GM23338 (cell line): ENCODE results near the gene RALY. TPM values are rescaled to one million over a fixed set of nuclear protein-coding genes. Genes with fewer than 3 reads are reported as not detected.
"Not testable (repeated sequence)": the region's sequence is repeated elsewhere in the genome, so short reads cannot be mapped to it uniquely, and the experiment has no call there.

Source experiments
- ATAC-seq: fragments of 200-7000 bp; cut with Tn5 transposase; 3 replicates; pipeline ENCODE4 v1.9.1; 2020
- DNase-seq: peaks from one replicate; pipeline ENCODE4 v3.0.0-alpha.2; 2015; ENCODE audit warnings: low spot score
- H2AFZ ChIP-seq: fragments of 200-600 bp; sonication (generic); 2 replicates; pipeline ENCODE4 v1.8.0; 2016; ENCODE audit warnings: antibody characterized with exemption, mild to moderate bottlenecking, moderate library complexity
- H3F3A ChIP-seq: fragments of 200-600 bp; sonication (generic); replicated peaks from 2 replicates; pipeline ENCODE4 v1.8.0; 2017; ENCODE audit warnings: antibody characterized with exemption, mixed run types, low read depth
- H3K27ac ChIP-seq: fragments of 200-600 bp; sonication (generic); 2 replicates; pipeline ENCODE4 v1.6.1; 2016; ENCODE audit warnings: low read depth
- H3K27me3 ChIP-seq: fragments of 200-600 bp; sonication (generic); 2 replicates; pipeline ENCODE4 v1.8.0; 2016; ENCODE audit warnings: mild to moderate bottlenecking, mixed run types, moderate library complexity; ENCODE audit not compliant: insufficient read depth
- H3K36me3 ChIP-seq: fragments of 200-600 bp; sonication (generic); 2 replicates; pipeline ENCODE4 v1.8.0; 2016; ENCODE audit warnings: mild to moderate bottlenecking; ENCODE audit not compliant: insufficient read depth
- H3K4me1 ChIP-seq: fragments of 200-600 bp; sonication (generic); 2 replicates; pipeline ENCODE4 v1.8.0; 2016; ENCODE audit warnings: mild to moderate bottlenecking, moderate library complexity; ENCODE audit not compliant: insufficient read depth
- H3K4me2 ChIP-seq: fragments of 200-600 bp; sonication (generic); 2 replicates; pipeline ENCODE4 v1.7.1; 2017; ENCODE audit warnings: mixed run types
- H3K4me3 ChIP-seq: fragments of 200-600 bp; sonication (generic); 2 replicates; pipeline ENCODE4 v1.6.1; 2016; ENCODE audit warnings: mixed run types
- H3K79me2 ChIP-seq: fragments of 200-600 bp; sonication (generic); replicated peaks from 2 replicates; pipeline ENCODE4 v1.8.0; 2017; ENCODE audit warnings: mild to moderate bottlenecking; ENCODE audit not compliant: insufficient read depth
- H3K9me2 ChIP-seq: fragments of 200-600 bp; sonication (generic); 2 replicates; pipeline ENCODE4 v1.8.0; 2017; ENCODE audit not compliant: insufficient read depth
- H4K20me1 ChIP-seq: fragments of 200-600 bp; sonication (generic); replicated peaks from 2 replicates; pipeline ENCODE4 v1.8.0; 2017; ENCODE audit warnings: mild to moderate bottlenecking; ENCODE audit not compliant: insufficient read depth
- H3K27ac Mint-ChIP-seq: 2 replicates; pipeline ENCODE4 v1.8.0; 2020; ENCODE audit warnings: inconsistent platforms, mild to moderate bottlenecking, moderate library complexity, mixed read lengths
- H3K27me3 Mint-ChIP-seq: 3 replicates; pipeline ENCODE4 v1.8.0; 2022; ENCODE audit warnings: low read depth, mild to moderate bottlenecking, moderate library complexity, mixed read lengths, inconsistent platforms; ENCODE audit not compliant: insufficient read depth, poor library complexity
- H3K36me3 Mint-ChIP-seq: 3 replicates; pipeline ENCODE4 v1.8.0; 2021; ENCODE audit warnings: low read depth, mild to moderate bottlenecking, inconsistent platforms, moderate library complexity, mixed read lengths
- H3K4me1 Mint-ChIP-seq: 3 replicates; pipeline ENCODE4 v1.8.0; 2020; ENCODE audit warnings: mild to moderate bottlenecking, inconsistent platforms, mixed read lengths
- H3K4me3 Mint-ChIP-seq: 3 replicates; pipeline ENCODE4 v1.8.0; 2021; ENCODE audit warnings: moderate library complexity, mild to moderate bottlenecking, inconsistent platforms, mixed read lengths
- H3K9me3 Mint-ChIP-seq: 3 replicates; pipeline ENCODE4 v1.8.0; 2020; ENCODE audit warnings: moderate library complexity, mild to moderate bottlenecking, inconsistent platforms, mixed read lengths
- CREB1 ChIP-seq: fragments of 250-450 bp; sonication (Bioruptor Pico); IDR thresholded peaks from 2 replicates; pipeline ENCODE4 v1.5.0; 2020; ENCODE audit warnings: low read depth, mild to moderate bottlenecking, moderate library complexity
- EZH2 ChIP-seq: fragments of 200-600 bp; sonication (generic); IDR thresholded peaks from one replicate; pipeline ENCODE4 v1.8.0; 2017; ENCODE audit warnings: antibody characterized with exemption, mild to moderate bottlenecking, low read depth; ENCODE audit not compliant: unreplicated experiment
- EZH2phosphoT487 ChIP-seq: fragments of 200-600 bp; sonication (generic); IDR thresholded peaks from one replicate; pipeline ENCODE4 v1.8.1; 2018; ENCODE audit warnings: antibody characterized with exemption; ENCODE audit not compliant: unreplicated experiment
- POLR2AphosphoS5 ChIP-seq: IDR thresholded peaks from 2 replicates; pipeline ENCODE4 v1.6.1; 2016; ENCODE audit warnings: antibody characterized with exemption, low read depth
- STAT1 ChIP-seq: IDR thresholded peaks from one replicate; pipeline ENCODE4 v1.6.1; 2016; ENCODE audit warnings: antibody characterized with exemption; ENCODE audit not compliant: unreplicated experiment
- ZNF114 ChIP-seq: fragments of 250-450 bp; sonication (Bioruptor Pico); IDR thresholded peaks from 2 replicates; pipeline ENCODE4 v1.5.0; 2020; ENCODE audit warnings: mild to moderate bottlenecking, moderate library complexity
- ZNF331 ChIP-seq: fragments of 250-450 bp; sonication (Bioruptor Pico); IDR thresholded peaks from 2 replicates; pipeline ENCODE4 v1.5.0; 2020; ENCODE audit warnings: low read depth, mild to moderate bottlenecking, moderate library complexity
- polyA plus RNA-seq: library from polyadenylated mRNA; unstranded; fragments of >200 nt; fragmentation: Nextera tagmentation; extraction: Ambion mirVana; gene quantifications from 2 replicates; pipeline ENCODE4 v1.2.1, GENCODE V29; 2016
- total RNA-seq: library from RNA; depleted of rRNA; stranded (reverse); fragments of >200 nt; shearing (Covaris generic); gene quantifications from 2 replicates; pipeline ENCODE4 v1.2.3, GENCODE V29; 2014
- TF ChIP-seq, protein P1 (sequence below): IDR thresholded peaks from one replicate; pipeline ENCODE4 v1.6.1; 2018; ENCODE audit warnings: antibody characterized with exemption; ENCODE audit not compliant: unreplicated experiment
- TF ChIP-seq, protein P2 (sequence below), 2 experiments: fragments of 200-600 bp in 1 of 2; sonication (generic) in 1 of 2; conservative IDR thresholded peaks; 2 replicates each; pipeline versions ENCODE4 v1.5.1 to v1.6.1; 2016 to 2017; ENCODE audit warnings: antibody characterized with exemption in 2 of 2, low read depth in 2 of 2, mild to moderate bottlenecking in 2 of 2, moderate library complexity in 1 of 2
- TF ChIP-seq, protein P3 (sequence below): fragments of 250-450 bp; sonication (Bioruptor Pico); IDR thresholded peaks from 2 replicates; pipeline ENCODE4 v1.5.0; 2020; ENCODE audit warnings: mild to moderate bottlenecking, moderate library complexity
- TF ChIP-seq, protein P4 (sequence below): IDR thresholded peaks from 2 replicates; pipeline ENCODE4 v1.6.1; 2016; ENCODE audit warnings: antibody characterized with exemption

Gene RALY
- total and polyA plus RNA-seq, 2 experiments from 2014 or later, result 144 to 167 TPM

DNA sequence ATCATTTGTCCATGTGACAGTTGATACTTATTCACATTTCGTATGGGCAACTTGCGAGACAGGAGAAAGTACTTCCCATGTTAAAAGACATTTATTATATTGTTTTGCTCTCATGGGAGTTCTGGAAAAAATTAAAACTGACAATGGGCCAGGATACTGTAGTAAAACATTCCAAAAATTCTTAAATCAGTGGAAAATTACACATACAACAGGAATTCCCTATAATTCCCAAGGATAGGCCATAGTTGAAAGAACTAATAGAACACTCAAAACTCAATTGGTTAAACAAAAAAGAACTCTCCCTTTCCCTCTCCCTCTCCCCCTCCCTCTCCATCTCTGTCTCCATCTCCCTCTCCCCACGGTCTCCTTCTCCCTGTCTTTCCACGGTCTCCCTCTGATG is 137.8 kb downstream of the RALY start:
- TF ChIP-seq ZNF114 (CRISPR knock-in tag) (no peak), CREB1 (CRISPR knock-in tag) (no peak), POLR2AphosphoS5 (no peak), EZH2 (no peak), EZH2phosphoT487 (no peak), ZNF331 (CRISPR knock-in tag) (no peak), STAT1 (no peak)
- TF ChIP-seq, protein P1, sequence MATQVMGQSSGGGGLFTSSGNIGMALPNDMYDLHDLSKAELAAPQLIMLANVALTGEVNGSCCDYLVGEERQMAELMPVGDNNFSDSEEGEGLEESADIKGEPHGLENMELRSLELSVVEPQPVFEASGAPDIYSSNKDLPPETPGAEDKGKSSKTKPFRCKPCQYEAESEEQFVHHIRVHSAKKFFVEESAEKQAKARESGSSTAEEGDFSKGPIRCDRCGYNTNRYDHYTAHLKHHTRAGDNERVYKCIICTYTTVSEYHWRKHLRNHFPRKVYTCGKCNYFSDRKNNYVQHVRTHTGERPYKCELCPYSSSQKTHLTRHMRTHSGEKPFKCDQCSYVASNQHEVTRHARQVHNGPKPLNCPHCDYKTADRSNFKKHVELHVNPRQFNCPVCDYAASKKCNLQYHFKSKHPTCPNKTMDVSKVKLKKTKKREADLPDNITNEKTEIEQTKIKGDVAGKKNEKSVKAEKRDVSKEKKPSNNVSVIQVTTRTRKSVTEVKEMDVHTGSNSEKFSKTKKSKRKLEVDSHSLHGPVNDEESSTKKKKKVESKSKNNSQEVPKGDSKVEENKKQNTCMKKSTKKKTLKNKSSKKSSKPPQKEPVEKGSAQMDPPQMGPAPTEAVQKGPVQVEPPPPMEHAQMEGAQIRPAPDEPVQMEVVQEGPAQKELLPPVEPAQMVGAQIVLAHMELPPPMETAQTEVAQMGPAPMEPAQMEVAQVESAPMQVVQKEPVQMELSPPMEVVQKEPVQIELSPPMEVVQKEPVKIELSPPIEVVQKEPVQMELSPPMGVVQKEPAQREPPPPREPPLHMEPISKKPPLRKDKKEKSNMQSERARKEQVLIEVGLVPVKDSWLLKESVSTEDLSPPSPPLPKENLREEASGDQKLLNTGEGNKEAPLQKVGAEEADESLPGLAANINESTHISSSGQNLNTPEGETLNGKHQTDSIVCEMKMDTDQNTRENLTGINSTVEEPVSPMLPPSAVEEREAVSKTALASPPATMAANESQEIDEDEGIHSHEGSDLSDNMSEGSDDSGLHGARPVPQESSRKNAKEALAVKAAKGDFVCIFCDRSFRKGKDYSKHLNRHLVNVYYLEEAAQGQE, result no peak
- TF ChIP-seq, protein P2, sequence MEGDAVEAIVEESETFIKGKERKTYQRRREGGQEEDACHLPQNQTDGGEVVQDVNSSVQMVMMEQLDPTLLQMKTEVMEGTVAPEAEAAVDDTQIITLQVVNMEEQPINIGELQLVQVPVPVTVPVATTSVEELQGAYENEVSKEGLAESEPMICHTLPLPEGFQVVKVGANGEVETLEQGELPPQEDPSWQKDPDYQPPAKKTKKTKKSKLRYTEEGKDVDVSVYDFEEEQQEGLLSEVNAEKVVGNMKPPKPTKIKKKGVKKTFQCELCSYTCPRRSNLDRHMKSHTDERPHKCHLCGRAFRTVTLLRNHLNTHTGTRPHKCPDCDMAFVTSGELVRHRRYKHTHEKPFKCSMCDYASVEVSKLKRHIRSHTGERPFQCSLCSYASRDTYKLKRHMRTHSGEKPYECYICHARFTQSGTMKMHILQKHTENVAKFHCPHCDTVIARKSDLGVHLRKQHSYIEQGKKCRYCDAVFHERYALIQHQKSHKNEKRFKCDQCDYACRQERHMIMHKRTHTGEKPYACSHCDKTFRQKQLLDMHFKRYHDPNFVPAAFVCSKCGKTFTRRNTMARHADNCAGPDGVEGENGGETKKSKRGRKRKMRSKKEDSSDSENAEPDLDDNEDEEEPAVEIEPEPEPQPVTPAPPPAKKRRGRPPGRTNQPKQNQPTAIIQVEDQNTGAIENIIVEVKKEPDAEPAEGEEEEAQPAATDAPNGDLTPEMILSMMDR (conservative IDR thresholded peaks at IDR 0.05; ENCODE audit: low read depth in 2 of 2), result no peak
- TF ChIP-seq, protein P3, sequence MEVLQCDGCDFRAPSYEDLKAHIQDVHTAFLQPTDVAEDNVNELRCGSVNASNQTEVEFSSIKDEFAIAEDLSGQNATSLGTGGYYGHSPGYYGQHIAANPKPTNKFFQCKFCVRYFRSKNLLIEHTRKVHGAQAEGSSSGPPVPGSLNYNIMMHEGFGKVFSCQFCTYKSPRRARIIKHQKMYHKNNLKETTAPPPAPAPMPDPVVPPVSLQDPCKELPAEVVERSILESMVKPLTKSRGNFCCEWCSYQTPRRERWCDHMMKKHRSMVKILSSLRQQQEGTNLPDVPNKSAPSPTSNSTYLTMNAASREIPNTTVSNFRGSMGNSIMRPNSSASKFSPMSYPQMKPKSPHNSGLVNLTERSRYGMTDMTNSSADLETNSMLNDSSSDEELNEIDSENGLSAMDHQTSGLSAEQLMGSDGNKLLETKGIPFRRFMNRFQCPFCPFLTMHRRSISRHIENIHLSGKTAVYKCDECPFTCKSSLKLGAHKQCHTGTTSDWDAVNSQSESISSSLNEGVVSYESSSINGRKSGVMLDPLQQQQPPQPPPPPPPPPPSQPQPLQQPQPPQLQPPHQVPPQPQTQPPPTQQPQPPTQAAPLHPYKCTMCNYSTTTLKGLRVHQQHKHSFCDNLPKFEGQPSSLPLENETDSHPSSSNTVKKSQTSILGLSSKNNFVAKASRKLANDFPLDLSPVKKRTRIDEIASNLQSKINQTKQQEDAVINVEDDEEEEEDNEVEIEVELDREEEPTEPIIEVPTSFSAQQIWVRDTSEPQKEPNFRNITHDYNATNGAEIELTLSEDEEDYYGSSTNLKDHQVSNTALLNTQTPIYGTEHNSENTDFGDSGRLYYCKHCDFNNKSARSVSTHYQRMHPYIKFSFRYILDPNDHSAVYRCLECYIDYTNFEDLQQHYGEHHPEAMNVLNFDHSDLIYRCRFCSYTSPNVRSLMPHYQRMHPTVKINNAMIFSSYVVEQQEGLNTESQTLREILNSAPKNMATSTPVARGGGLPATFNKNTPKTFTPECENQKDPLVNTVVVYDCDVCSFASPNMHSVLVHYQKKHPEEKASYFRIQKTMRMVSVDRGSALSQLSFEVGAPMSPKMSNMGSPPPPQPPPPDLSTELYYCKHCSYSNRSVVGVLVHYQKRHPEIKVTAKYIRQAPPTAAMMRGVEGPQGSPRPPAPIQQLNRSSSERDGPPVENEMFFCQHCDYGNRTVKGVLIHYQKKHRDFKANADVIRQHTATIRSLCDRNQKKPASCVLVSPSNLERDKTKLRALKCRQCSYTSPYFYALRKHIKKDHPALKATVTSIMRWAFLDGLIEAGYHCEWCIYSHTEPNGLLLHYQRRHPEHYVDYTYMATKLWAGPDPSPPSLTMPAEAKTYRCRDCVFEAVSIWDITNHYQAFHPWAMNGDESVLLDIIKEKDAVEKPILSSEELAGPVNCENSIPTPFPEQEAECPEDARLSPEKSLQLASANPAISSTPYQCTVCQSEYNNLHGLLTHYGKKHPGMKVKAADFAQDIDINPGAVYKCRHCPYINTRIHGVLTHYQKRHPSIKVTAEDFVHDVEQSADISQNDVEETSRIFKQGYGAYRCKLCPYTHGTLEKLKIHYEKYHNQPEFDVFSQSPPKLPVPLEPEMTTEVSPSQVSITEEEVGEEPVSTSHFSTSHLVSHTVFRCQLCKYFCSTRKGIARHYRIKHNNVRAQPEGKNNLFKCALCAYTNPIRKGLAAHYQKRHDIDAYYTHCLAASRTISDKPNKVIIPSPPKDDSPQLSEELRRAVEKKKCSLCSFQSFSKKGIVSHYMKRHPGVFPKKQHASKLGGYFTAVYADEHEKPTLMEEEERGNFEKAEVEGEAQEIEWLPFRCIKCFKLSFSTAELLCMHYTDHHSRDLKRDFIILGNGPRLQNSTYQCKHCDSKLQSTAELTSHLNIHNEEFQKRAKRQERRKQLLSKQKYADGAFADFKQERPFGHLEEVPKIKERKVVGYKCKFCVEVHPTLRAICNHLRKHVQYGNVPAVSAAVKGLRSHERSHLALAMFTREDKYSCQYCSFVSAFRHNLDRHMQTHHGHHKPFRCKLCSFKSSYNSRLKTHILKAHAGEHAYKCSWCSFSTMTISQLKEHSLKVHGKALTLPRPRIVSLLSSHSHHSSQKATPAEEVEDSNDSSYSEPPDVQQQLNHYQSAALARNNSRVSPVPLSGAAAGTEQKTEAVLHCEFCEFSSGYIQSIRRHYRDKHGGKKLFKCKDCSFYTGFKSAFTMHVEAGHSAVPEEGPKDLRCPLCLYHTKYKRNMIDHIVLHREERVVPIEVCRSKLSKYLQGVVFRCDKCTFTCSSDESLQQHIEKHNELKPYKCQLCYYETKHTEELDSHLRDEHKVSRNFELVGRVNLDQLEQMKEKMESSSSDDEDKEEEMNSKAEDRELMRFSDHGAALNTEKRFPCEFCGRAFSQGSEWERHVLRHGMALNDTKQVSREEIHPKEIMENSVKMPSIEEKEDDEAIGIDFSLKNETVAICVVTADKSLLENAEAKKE (CRISPR knock-in tag), result no peak
- TF ChIP-seq, protein P4, sequence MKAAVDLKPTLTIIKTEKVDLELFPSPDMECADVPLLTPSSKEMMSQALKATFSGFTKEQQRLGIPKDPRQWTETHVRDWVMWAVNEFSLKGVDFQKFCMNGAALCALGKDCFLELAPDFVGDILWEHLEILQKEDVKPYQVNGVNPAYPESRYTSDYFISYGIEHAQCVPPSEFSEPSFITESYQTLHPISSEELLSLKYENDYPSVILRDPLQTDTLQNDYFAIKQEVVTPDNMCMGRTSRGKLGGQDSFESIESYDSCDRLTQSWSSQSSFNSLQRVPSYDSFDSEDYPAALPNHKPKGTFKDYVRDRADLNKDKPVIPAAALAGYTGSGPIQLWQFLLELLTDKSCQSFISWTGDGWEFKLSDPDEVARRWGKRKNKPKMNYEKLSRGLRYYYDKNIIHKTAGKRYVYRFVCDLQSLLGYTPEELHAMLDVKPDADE, result no peak
- Histone ChIP-seq H3K4me1 (no peaks in the 10 kb centered on the region), H3K4me3 (no peak overlapping the region), H3K9me2 (no peaks in the 10 kb centered on the region), H3K27me3 (no peaks in the 10 kb centered on the region), H3F3A (no peaks in the 10 kb centered on the region), H3K36me3 (no peaks in the 10 kb centered on the region), H3K4me2 (no peak overlapping the region), H3K79me2 (no peaks in the 10 kb centered on the region), H4K20me1 (no peaks in the 10 kb centered on the region), H3K27ac (no peak overlapping the region), H2AFZ (no peak overlapping the region)
- H3K27me3 Mint-ChIP-seq, result peaks cover 3% of the 10 kb centered on the region
- H3K4me3 Mint-ChIP-seq, result no peak overlapping the region
- no peak for DNase-seq
- H3K27ac Mint-ChIP-seq, result no peak overlapping the region
- peaks cover 14% of the 10 kb centered on the region for H3K9me3 Mint-ChIP-seq
- 0 out of 3 replicates have a peak, but pooled peaks cover 2% of the 10 kb centered on the region for H3K4me1 Mint-ChIP-seq
- no peak for ATAC-seq
- H3K36me3 Mint-ChIP-seq, result peaks cover 8% of the 10 kb centered on the region; the same call in 2 of the 3 replicates

DNA sequence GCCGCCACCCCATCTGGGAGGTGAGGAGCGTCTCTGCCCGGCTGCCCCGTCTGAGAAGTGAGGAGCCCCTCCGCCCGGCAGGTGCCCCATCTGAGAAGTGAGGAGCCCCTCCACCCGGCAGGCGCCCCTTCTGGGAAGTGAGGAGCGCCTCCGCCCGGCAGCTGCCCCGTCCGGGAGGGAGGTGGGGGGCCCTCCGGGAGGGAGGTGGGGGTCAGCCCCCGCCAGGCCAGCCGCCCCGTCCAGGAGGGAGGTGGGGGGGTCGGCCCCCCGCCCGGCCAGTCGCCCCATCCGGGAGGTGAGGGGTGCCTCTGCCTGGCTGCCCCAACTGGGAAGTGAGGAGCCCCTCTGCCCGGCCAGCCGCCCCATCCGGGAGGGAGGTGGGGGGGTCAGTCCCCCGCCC is 138.8 kb downstream of the RALY start:
- H3K36me3 ChIP-seq, H3K4me3 ChIP-seq, H3K27me3 Mint-ChIP-seq, H3F3A ChIP-seq, H3K4me1 ChIP-seq, H3K4me3 Mint-ChIP-seq, H3K79me2 ChIP-seq, H3K4me2 ChIP-seq, H4K20me1 ChIP-seq, H3K4me1 Mint-ChIP-seq, H3K27ac ChIP-seq, H3K9me2 ChIP-seq, H3K27me3 ChIP-seq, H3K27ac Mint-ChIP-seq, H3K36me3 Mint-ChIP-seq, DNase-seq, ATAC-seq, H2AFZ ChIP-seq: not testable (repeated sequence)
- peaks cover 14% of the 10 kb centered on the region for H3K9me3 Mint-ChIP-seq
